GM21367 (cell line): ENCODE measurements around the gene HSH2D.
"Not testable (repeated sequence)": the region's sequence is repeated elsewhere in the genome, so short reads cannot be mapped to it uniquely, and the experiment has no call there.

Experiments used
- ATAC-seq: cut with Tn5 transposase; IDR thresholded peaks from one replicate; pipeline ENCODE4 v1.9.1; 2021; ENCODE audit not compliant: unreplicated experiment

The HSH2D gene

DNA sequence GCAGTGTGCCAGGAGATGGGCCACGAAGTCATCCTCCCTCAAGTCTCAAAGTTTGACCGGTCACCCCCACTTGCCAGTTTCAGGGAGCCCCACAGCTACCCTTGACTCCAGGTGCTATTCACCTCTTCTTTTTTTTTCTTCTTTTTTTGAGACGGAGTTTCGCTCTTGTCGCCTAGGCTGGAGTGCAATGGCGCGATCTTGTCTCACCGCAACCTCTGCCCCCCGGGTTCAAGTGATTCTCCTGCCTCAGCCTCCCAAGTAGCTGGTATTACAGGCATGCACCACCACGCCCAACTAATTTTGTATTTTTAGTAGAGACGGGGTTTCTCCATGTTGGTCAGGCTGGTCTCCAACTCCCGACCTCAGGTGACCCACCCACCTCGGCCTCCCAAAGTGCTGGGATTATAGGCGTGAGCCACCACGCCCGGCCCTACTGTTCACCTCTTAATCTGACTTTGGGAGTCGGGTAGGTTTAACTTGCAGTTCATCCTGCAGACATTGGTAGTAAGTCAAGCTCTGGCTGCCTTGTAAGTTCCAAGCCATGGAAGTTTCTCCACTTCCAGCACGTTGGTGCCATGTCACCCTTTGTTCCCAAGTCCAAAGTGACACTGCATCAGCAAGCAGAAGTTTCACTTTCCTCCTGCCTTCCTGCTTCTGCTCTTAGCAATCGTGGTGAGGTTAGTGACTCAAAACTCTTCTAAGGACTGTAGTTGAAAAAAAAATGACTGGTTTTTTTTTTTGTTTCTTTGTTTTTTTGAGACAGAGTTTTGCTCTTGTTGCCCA lies 24.2 kb upstream of the HSH2D start:
- ATAC-seq: not testable (repeated sequence)

DNA sequence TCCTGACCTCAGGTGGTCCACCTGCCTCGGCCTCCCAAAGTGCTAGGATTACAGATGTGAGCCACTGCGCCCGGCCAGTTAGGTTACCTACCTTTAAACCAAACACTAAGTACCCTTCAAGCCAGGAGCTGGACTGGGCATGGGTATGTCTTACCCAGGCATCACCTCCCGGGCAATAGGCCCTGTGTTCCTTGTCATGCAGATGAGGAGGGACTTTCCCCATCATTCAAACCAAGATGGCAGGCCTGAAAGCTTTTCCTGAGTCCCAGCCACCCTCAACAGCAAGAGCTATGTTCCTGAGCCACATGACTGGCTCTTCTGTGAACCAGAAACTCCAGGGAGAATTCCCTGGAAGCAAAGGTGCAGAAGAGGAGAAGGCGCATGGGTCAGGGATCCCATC lies 22.3 kb upstream of the HSH2D start:
- no peak for ATAC-seq

DNA sequence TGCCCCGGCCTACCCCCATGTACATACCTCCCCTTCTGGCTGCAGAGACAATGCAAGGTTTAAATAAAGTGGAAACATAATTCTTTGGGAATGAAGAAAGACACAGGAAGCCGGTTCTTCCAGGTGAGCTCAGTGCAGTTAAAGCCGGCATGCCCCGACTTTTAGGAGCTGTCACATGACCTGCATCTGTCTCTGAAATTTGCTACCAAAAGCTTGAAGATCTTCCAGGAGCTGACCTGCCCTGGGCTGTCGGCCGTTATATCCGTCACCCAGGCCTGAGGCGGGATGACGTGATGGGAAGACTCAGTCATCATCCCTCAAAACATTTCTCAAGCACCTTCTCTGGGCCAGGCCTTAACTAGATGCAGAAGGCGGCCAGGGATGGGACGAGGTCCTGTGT lies 21.5 kb upstream of the HSH2D start:
- no peak for ATAC-seq

DNA sequence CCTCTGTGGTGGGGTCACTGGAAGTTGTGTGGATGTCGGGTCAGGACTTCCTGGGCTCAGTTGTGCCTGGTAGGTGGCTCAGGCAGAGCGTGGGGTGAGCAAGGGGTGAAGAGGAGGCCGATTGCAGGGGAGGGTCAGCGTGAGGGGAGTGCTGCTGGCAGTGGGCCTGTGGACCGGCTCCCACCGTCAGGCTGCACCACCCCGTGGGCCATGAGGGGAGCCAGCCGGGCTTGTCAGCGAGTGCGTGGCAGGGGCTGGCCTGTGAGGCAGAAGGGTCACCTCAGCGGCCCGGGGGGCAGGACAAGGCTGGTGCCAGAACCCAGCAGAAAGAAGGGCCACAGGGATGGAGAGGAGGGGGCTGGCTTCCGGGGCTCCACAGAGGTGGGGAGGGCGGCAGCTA lies 18.5 kb upstream of the HSH2D start:
- ATAC-seq: no peak

DNA sequence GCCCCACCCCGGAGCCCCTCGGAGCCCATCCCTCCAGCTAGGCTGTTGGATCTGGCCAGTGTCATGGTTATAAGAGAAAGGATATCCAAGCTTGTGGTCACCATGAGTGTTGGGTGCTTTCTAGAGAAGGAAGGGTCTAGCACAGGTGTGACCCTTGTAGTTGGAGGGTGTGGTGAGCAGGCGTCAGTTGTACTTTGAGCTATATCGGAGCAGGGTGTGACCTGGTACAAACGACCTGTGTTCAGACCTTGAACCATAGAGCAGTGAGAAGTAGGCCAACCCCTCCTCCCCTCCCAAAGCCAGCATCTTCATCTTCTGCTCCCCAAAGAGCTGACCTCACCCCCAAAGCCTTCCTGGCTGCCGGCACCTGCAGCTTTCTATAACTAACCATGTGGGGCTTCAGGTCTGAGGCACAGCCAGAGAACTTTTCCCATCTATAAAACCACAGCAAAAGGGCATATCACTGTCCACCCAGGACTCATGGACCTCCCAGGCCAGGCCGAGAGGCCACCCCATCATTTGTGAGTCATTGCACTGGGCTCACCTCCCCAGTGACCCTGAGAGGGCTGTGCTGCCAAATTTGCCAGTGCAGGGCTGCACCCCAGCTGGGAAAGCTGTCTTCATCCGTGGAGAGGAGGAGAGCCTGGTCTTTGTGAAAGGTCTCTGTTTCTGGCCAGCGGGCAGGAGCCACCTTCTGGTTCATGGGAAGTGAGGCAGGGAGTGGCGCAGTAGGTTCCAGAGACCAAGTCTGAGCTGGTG lies 17.6 kb upstream of the HSH2D start:
- no peak for ATAC-seq

DNA sequence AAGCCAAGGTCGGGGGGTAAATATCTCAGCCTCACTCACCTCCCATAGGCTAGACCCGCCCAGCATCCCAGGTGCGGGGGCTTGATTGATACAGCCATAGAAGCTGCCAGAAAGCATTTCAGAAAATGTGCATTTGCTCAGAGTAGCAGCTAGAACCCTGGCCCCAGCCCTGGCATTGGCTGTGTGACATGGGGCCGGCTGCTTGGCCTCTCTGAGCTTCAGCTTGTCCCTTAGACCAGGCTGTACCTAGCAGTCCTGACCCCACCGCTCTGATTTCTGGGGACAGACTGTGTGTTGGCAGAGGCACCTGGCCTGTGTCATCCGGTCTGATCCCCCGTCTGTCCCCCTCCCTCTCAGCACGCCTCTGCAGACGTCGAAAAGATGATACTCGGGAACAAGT lies 16.4 kb upstream of the HSH2D start:
- ATAC-seq: no peak

DNA sequence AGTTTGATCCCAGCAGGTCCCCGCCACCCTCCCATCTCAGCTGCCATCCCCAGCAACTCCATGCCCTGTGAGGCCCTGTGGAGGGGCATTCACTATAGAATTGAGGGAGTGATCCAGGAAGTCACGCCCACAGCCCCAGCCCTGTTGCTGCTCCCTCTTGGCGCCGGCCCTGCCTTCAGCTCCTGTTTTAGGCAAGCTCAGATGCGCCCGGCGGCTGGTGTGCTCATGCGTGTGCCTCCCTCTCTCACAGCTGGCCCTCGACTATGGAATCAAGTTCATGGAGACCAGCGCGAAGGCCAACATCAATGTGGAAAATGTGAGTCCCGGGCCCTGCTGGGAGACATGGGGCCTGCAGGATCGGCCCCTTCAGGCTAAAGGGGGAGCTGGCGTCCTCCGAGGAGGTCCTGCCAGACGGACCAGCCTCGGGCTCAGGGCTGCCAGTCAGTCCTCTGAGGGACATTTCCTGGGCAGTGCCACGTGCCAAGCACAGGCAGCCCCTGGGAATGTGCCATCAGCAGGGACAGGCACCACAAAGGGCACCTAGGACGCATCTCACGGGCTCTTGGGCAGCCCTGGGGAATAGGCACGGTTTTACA lies 15.6 kb upstream of the HSH2D start:
- no peak for ATAC-seq

DNA sequence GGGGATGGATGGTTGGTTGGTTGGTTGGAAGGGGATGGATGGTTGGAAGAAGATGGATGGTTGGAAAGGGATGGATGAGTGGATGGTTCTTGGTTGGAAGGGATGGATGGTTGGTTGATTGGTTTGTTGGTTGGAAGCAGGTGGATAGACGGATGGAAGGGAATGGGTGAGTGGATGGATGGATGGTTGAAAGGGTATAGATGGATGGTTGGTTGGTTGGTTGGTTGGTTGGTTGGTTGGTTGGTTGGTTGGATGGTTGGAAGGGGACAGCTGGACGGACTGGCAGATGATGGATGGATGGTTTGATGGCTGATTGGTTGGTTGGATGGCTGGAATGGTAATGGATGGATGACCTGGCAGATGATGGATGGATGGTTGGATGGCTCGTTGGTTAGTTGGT lies 11.8 kb upstream of the HSH2D start:
- ATAC-seq: no peak

DNA sequence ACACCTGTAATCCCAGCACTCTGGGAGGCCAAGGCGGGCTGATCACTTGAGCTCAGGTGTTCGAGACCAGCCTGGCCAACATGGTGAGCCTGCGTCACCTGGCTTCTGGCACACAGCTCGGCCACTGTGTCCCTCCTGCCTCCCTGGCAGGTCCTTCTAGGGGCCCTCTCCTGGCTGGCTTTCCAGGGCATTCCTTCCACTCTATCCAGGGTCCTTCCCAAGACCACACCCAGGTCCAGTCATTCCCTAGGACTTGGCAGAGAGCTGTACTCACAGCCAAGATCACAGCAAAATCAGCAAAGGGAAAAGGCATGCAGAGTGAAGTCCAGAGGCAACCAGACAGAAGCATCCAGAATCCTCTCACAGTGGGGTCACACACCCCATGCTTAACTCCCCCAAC lies 9.7 kb upstream of the HSH2D start:
- no peak for ATAC-seq

DNA sequence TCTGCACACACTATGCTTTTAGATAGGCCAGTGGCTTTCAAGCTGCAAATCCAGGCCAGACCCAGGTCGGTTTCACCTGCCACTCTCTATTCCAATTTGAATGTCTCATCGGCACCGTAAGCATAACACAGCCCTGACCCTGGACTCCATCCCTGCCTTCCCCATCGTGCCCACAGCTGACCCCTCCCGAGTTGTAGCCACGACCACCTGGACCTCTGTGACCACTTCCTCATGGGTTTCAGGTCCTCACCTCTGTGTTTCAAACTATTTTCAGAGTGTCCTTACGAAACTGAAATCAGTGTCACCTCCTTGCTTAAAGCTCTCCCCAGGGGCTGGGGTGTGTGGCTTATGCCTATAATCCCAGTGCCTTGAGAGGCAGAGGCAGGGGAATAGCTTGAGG lies 9.0 kb upstream of the HSH2D start:
- no peak for ATAC-seq

DNA sequence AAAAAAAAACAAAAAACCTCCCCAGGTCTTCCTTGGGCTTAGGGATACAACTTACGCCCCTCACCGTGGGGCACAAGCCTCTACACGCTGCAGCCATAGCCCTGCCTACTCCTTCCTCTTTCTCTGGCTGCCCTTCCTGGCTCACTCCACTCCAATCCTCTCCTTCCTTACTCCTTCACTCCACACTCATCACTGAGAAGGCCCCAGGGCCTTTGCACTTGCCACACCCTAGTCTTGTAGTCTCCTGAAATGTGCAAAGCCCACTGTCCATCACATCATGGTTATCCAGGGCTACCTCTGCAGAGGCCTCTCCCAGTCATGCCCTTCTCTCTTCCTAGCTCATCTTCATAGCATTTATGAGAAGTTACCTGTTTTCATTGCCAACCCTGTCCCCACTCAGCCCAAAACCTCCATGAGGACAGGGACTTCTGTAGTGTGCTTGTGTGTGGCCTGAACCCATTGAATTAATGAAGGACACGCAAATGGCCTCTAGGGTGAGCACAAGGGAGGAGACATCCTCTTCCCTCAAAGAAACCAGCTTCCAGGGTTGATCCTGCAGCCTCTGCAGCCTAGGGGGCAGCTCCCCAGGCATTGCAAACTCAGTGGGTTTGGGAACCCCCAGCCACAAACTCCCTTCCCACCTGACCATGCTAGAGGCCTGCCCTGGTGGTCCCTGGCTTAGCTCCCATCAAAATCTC lies 7.9 kb upstream of the HSH2D start:
- ATAC-seq: no peak

DNA sequence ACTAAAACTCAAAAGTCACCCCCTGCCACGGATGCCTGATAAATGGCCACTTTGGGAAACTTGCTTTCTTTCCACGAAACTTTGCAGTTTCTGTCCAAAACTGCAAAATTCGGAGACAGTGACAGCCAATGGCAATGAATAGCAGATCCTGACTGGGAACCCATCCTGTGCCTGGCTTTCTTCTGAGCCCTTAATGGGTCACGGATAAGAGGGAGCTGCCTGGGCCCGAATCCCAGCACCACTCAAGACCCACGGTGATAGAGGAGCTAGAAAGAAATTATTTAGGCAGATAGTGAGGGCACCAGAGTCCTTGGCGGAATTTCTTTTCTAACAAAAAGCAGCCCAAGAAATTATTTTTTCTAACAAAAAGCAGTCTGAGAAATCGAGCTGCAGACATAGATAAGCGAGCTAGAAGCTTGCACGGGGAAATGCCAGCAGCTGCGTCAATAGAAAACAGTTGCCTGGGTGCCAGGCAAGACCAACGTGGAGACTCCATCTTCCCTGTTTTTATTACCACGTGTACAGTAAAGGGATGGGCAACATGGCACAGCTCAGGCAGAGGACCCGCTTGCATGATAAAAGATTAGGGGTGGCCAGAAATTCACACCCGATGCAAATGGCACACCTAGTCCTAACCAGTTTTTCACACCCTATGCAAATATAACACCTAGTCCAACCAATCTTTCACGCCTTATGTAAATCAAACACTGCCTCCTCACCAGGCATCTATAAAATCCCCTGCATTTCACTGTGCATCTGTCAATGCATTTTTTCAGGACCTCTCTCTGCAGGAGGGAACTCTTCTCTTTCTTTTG lies 7.1 kb upstream of the HSH2D start:
- no peak for ATAC-seq

DNA sequence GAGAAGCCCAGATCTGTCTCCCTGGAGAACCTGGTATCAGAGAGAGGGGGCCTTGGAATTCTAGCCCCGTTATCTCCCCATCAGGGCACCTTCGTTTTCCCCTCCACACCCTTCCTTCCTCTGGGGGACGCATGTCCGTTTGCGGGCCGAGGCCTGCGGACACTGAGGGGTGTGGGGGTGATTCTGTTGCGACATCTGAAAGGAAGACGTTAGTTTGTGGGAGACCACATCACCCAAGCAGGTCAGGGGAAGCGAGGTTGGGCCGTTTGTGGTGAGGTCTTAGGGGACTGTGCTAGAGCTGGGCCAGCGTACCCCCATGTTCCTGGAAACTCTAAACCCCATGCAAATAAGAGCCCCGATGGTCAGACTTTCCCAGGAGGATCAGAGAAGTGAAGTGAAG lies 3.7 kb upstream of the HSH2D start:
- ATAC-seq: no peak

DNA sequence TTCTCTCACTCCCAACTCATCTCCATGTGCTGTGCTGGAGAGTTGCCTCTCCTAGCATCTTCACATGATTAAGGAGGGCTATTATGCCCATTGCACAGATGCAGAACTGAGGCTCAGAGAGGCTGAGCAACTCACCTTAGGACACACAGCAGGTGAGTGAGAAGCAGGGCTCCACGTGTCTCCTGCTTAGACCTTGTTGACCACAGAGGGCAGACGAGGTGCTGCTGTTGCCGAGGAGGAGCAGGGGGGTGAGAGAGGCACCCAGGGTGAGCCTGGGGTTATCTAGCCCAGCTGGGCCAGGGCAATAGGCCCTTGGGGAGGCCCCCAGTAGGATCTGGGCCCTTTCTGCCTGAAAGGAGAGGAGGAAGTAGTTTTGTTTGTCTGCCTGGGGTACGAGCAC lies 2.4 kb upstream of the HSH2D start:
- no peak for ATAC-seq

DNA sequence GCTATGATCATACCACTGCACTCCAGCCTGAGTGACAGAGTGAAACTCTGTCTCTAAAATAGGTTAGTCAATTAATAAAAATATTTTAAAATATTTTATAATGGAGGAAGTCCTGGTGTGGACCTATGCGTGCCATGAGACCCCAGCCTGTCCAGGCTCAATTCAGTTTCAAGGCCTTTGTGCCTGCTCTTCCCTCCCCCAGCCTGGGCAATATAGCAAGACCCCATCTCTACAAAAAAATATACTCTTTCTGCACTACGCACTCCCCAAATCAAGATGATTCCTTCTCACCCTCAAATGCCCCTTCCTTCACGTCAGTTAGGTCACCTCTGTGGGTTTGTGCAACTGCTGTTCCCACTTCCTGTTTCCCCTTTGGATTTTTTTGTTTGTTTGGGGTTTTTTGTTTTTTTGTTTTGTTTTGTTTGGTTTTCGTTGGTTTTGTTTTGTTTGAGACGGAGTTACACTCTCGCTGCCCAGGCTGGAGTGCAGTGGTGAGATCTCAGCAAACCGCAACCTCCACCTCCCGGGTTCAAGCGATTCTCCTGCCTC lies 1.4 kb upstream of the HSH2D start:
- no peak for ATAC-seq

DNA sequence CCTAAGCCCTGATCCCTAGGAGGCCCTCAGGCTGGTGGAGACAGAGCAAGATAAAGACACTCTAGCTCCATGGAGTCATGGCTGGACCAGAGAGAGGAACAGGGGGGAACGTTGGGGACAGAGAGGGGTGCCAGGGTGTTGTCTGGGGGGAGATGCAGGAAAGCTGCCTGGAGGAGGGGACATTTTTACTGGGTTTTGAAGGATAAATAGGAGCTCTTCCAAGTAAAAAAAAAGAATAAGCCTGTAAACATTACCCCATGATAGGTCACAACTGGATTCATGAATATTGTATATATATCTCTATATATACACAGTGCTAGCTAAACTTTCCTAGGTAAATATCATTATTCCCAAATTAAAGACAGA lies 714 bp downstream of the HSH2D start:
- ATAC-seq: no peak

DNA sequence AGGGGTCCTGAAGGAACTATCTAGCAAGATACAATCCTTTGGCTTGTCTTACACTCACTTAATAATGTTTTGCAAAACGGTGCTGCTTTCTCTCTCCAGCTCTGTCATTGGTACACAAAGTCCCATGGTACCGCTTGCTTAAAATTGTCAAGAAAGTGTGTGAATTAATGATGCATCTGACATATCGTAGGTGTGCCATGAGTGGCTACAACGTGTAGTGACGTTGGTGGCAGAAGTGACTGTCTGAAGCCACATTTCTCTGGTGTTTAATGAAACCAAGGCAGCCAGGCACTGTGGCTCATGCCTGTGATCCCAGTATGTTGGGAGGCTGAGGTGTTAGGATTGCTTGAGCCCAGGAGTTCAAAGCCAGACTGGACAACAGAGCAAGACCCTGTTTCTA lies 2.6 kb downstream of the HSH2D start:
- ATAC-seq: no peak

DNA sequence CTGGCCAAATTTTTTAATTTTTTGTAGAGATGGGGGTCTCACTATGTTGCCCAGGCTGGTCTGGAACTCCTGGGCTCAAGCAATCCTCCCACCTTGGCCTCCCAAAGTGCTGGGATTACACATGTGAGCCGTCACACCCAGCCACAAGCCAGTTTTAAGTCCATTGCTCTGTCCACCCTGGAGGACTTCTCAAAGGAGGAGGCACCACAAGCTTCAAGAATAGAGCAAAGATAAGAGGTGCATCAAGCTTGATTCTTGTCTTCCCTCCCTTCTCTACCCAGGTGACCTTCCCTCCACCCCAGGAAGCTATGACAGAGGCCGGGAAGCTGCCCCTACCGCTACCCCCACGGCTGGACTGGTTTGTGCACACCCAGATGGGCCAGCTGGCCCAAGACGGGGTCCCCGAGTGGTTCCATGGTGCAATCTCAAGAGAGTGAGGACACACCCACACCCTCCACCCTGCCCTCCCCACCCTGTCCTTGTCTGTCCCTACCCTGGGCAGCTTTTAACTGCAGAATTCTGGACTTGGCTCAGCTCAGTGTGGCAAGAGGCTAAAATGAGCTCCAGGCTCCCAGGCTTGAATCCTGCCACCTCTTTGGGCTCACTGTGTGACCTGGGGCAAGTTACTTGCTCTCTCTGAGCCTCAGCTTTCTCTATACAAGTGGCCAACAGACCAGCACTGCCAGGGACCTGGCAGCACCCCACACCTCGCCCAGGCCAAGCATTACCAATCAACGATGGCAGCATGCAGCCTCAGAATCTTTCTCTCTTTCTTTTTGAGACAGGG lies 5.2 kb downstream of the HSH2D start:
- ATAC-seq: no peak

DNA sequence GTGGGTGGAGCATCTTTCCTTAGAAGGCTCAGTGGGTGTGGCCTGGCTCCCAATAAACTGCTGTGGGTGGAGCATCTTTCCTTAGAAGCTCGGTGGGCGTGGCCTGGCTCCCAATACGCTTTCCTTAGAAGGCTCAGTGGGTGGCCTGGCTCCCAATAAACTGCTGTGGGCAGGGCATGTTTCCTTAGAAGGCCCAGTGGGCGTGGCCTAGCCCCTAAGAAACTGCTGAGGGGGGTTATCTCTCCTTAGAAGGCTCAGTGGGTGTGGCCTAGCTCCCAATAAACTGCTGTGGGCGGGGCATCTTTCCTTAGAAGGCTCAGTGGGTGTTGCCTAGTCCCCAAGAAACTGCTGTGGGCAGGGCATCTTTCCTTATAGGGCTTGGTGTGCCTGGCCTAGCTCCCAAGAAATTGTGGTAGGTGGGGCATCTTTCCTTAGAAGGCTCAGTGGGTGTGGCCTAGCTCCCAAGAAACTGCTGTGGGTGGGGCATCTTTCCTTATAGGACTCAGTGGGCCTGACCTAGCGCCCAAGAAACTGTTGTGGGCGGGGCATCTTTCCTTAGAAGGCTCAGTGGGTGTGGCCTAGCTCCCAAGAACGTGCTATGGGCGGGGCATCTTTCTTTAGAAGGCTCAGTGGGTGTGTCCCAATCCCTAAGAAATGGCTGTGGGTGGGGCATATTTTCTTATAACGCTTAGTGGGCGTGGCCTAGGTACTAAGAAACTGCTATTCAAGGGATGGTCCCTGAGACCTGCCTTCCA lies 10.3 kb downstream of the HSH2D start:
- no peak for ATAC-seq
